ENCODE measurements around the gene RBBP8NL. TPM values are rescaled to one million over a fixed set of nuclear protein-coding genes. Genes with fewer than 3 reads are reported as not detected.

The RBBP8NL gene
- total RNA-seq, 1 donor from 2014 or later, result not detected

GRCh38 chr20:62364911-62365736 lies 62.2 kb downstream of the RBBP8NL start:
- no peak for TF ChIP-seq CTCF (IDR thresholded peaks at IDR 0.05; ENCODE audit: insufficient read depth, low read length, poor library complexity, severe bottlenecking)

GRCh38 chr20:62363920-62364851 lies 63.2 kb downstream of the RBBP8NL start:
- no peaks in the 10 kb centered on the region for H3K27me3 ChIP-seq (ENCODE audit: control insufficient read depth, insufficient read depth, low read length)
- no peak for TF ChIP-seq CTCF (IDR thresholded peaks at IDR 0.05; ENCODE audit: insufficient read depth, low read length, poor library complexity, severe bottlenecking)
- peak overlapping the region; percentile 82 for H3K4me3 ChIP-seq (ENCODE audit: low read depth, low read length)
- no peak for DNase-seq (ENCODE audit: low read depth)
- no peaks in the 10 kb centered on the region for H3K36me3 ChIP-seq (ENCODE audit: control insufficient read depth, insufficient read depth, low read length)

More at GRCh38 chr20:62364911-62365736, 62.2 kb downstream of the RBBP8NL start:
- Histone ChIP-seq H3K4me3 (ENCODE audit: low read depth, low read length) (peak overlapping the region; percentile 82), H3K27me3 (ENCODE audit: control insufficient read depth, insufficient read depth, low read length) (no peaks in the 10 kb centered on the region), H3K36me3 (ENCODE audit: control insufficient read depth, insufficient read depth, low read length) (no peaks in the 10 kb centered on the region)
- DNase-seq (ENCODE audit: low read depth), result no peak

- no peak for DNase-seq (ENCODE audit: low read depth)
- no peaks in the 10 kb centered on the region for H3K36me3 ChIP-seq (ENCODE audit: control insufficient read depth, insufficient read depth, low read length)
- H3K27me3 ChIP-seq (ENCODE audit: control insufficient read depth, insufficient read depth, low read length), result no peaks in the 10 kb centered on the region
- H3K4me3 ChIP-seq (ENCODE audit: low read depth, low read length), result no peak overlapping the region
- TF ChIP-seq CTCF (IDR thresholded peaks at IDR 0.05; ENCODE audit: insufficient read depth, low read length, poor library complexity, severe bottlenecking), result peak; percentile 12
Observed at GRCh38 chr20:62362991-62363919, 64.1 kb downstream of the RBBP8NL start.

GRCh38 chr20:62362590-62362940 lies 64.8 kb downstream of the RBBP8NL start:
- TF ChIP-seq CTCF (IDR thresholded peaks at IDR 0.05; ENCODE audit: insufficient read depth, low read length, poor library complexity, severe bottlenecking), result no peak
- no peak overlapping the region for H3K4me3 ChIP-seq (ENCODE audit: low read depth, low read length)
- no peaks in the 10 kb centered on the region for H3K36me3 ChIP-seq (ENCODE audit: control insufficient read depth, insufficient read depth, low read length)
- H3K27me3 ChIP-seq (ENCODE audit: control insufficient read depth, insufficient read depth, low read length), result no peaks in the 10 kb centered on the region
- no peak for DNase-seq (ENCODE audit: low read depth)

GRCh38 chr20:62361799-62362589 lies 65.3 kb downstream of the RBBP8NL start:
- H3K36me3 ChIP-seq (ENCODE audit: control insufficient read depth, insufficient read depth, low read length), result no peaks in the 10 kb centered on the region
- H3K4me3 ChIP-seq (ENCODE audit: low read depth, low read length), result no peak overlapping the region
- no peaks in the 10 kb centered on the region for H3K27me3 ChIP-seq (ENCODE audit: control insufficient read depth, insufficient read depth, low read length)
- no peak for DNase-seq (ENCODE audit: low read depth)
- no peak for TF ChIP-seq CTCF (IDR thresholded peaks at IDR 0.05; ENCODE audit: insufficient read depth, low read length, poor library complexity, severe bottlenecking)
